ENCODE data around the gene MSH3.

MSH3 gene

DNA sequence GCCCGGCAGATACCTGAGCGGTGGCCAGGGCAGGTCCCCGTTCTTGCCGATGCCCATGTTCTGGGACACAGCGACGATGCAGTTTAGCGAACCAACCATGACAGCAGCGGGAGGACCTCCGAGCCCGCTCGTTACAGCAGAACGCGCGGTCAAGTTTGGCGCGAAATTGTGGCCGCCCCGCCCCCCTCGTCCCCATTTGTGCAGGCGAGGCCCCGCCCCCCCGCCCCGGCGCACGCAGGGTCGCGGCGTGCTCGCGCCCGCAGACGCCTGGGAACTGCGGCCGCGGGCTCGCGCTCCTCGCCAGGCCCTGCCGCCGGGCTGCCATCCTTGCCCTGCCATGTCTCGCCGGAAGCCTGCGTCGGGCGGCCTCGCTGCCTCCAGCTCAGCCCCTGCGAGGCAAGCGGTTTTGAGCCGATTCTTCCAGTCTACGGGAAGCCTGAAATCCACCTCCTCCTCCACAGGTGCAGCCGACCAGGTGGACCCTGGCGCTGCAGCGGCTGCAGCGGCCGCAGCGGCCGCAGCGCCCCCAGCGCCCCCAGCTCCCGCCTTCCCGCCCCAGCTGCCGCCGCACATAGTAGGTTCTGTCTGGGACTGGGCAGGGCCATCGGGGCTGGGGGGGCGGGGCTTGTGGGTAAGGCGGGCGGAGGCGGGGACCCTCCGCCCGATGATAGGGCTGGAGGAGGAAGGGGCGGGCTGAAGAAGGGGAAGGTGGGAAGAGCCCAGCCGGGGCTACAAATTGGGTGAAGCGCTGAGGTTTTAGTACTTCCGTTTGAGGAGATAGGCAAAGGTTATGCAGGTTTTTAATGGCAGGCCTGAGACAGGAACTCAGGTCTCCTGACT lies at the start of gene MSH3, which contains the start of gene DHFR:
Gene MSH3, plus strand, starts transcription at position 262 of the 840 bp plus-strand sequence. Its CDS starts 76 bp downstream, at position 338.
Gene DHFR, minus strand, starts transcription at position 593 of the 840 bp plus-strand sequence. Its CDS starts 494 bp downstream, at position 99.
- DNase-seq: peak; percentile 95

DNA sequence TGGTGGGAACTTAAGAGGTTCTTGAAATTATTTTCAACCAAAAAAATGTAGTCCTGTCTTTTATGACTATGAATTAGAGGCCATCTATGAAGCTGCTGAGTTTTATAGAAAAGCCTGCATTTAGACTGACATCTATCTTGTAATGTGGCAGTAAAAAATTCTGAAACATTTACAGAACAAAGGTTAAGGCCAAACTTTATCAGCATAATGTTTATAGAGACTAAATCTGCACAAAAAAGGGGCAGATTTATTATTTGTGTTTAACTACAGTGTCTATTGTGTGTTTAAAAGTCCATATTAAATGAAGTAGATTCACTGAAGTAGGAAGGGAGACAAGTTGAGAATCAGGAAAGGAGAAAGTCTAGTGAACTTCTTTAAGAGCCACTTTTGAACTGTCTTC lies 47.1 kb upstream of the MSH3 start:
- no peak for DNase-seq

DNA sequence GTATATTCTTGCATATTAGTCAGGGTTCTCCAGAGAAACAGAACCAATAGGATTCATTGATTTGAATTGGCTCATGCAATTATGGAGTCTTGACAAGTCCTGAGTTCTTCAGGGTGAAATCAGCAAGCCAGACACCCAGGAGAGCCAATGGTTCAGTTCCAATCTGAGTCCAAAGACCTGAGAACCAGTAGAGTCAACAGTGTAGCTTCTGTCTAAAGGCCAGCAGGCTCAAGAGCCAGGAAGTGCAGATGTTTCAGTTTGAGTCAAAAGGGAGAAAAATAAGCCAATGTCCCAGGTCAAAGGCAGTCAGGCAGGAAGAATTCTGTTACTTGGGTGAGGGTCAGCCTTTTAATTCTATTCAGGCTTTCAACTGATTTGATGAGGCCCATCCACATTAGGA lies 46.6 kb upstream of the MSH3 start:
- DNase-seq: no peak

DNA sequence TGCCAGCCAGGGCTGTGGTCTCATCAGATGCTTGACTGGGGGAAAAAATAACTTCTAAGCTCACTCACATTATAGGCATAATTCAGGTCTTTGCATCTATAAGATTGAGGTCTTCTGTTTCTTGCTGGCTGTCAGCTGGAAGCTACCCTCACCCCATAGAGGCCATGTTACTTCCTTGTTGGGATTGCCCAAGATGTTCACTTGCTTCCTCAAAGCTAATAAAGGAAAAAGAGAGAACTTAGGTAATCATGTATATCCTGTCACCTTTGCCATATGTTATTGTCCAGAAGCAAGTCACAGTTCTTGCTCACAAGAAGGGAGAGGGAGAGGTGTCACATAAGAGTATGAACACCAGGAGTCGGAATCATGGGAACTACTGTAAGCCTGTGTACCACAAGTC lies 45.7 kb upstream of the MSH3 start:
- DNase-seq: no peak

DNA sequence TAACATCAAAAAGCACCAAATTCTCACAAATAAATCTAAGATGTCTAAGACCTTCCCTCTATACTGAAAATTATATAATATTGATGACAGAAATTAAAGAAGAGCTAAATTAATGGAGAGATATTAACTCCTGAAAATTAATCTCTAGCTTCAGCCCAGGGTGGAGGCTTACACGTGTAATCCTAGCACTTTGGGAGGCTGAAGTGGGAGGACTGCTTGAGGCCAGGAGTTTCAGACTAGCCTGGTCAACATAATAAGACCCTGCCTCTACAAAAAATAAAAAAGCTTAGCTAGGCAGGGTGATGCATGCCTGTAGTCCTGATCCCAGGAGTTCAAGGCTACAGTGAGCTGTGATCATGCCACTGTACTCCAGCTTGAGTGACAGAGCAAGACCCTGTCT lies 44.8 kb upstream of the MSH3 start:
- DNase-seq: no peak

DNA sequence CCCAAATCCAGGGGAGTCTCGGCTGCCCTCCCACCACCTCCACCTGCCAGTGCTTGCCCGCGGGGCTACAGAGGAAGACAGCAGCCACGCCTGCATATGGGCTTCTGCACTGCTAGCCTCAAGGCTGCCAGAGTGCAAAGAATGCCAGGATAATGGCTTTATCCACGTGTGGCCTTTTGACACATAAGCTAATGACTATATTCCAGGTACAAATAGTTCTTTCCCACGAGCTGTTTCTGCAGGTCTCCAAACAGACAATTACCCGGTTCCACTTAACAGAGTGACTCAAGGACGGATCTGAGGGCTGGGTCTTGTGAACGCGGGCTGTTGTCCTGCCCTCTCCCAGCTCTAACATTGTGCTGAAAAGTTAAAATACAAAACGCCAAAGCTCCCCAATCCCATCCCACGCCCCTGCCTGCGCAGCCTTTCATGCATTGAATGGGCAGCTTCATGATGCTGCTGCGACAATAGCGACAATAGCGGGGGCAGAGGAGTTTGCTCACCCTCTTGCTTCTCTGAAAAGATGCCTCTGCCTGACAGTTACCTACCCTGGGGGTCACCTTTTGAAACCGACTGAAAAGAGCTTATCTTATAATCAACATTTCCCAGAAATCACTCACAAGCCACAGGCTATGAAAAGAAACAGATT lies 39.1 kb upstream of the MSH3 start:
- no peak for DNase-seq

DNA sequence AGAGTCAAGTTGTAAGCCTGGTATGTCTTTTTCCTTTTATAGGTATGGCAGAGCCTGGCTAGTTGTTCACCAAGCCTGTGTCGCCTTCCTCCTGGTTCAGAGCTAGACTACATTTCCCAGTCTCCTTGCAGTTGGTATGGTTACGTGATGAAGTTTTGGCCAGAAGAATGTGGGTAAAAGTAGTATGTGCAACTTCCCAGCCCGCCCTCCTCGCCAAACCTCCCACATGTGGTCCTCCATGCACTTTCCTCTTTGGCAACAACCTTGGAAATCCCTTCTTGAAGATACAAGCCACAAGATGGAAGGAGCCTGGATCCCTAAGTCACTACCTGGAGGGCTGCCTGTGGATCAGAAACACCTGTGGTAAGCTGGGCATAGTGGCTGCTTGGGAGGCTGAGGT lies 36.0 kb upstream of the MSH3 start:
- DNase-seq: no peak

DNA sequence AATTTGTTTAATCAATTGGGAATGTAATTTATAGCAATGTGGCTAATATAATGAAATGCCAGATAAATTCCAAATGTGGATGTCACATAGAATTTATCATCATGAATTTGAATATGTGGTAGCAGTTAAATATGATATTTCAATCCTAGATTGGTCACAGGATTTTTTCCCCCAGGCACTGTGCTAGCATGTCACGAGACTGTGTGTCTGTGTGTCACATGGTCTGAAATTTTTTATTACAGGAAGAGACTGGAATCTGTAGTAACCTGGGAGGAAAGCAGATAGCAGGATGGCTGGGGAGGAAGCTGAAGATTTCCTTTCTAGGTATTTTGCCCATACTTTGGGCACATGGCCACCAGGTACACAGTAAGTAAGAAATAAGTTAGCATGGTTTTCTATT lies 35.4 kb upstream of the MSH3 start:
- no peak for DNase-seq

DNA sequence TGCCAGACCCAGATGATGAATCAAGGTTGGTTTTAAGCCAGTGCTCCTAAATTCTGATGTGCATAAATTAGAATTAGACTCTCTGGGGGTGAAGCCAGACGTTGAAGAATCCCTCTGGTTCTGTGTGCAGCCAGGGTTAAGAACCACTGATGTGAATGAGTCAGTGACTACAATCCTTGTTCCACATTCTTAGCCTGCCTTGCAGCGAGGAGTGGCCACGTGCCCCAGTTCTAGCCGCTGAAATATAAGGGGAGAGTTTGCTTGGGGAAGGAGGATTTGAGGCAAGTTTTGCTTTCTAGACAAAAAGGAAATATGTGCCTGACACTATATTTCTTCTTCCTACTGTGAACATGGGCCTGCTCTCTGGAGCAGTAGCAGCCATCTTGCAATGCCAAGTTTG lies 34.2 kb upstream of the MSH3 start:
- no peak for DNase-seq

DNA sequence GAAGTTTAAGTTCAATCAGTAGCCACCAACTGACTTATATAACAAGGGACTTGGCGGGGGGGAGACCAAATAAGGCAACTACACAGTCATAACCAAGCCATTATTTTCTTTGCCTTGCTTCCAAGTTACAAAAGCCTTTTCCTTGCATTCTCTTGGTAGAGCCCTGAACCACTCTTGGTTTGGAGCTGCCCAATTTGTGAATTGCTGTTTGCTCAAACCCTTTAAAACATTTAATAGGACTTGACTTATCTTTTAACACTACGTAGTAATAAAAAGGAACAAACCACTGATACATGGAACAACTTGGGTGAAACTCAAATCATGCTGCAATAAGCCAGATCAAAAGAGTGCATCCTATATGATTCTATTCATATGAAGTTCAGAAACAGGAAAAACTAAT lies 31.7 kb upstream of the MSH3 start:
- DNase-seq: no peak

DNA sequence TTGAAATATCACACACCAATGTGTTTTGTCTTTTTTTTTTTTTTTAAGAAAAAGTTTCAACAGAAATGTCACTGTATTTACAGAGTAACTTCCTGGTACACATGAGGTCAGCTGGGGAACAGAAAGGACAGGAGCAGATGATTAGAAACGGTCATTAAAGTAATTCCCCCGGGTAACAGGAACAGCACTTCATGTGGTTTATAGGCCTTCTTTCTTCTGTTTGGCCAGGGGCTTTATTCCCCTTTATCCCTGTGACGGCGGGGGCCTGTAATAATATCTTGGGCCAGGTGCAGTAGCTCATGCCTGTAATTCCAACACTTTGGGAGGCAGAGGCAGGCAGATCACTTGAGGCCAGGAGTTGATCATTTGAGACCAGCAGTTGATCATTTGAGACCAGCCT lies 30.5 kb upstream of the MSH3 start:
- DNase-seq: no peak

DNA sequence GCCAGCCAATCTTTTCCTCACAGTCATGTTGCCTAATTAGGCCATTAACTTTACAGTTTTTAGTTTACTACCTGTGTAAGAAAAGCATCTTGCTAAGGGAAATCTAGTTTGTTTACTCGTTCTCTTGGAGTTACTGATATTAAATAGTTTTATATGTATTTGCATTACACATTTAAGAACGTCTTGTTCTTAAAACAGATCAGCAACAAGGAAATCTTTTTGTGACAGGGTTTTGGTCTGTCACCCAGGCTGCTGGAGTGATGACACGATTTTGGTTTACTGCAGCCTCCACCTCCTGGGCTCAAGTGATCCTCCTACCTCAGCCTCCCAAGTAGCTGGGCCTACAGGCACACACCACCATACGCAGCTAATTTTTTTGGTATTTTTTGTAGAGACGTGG lies 29.2 kb upstream of the MSH3 start:
- DNase-seq: no peak

DNA sequence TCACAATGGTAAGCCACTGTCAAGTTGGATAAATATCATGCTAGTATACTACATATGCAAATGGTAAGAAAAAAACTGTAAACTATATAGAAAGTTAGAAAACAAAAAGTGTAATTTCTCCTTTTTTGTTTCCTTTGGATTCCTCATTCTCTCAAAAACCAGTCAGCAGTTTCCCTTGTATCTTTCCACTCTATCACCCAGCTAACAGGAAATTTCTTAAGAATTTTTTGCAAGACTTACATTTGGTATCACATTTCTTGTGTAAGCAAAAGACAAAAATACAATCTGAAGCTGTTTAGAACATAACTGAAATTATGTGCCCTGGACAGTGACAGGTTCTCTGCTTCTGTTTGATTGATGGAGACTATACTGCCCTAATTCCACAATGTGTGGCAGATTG lies 25.2 kb upstream of the MSH3 start:
- no peak for DNase-seq

DNA sequence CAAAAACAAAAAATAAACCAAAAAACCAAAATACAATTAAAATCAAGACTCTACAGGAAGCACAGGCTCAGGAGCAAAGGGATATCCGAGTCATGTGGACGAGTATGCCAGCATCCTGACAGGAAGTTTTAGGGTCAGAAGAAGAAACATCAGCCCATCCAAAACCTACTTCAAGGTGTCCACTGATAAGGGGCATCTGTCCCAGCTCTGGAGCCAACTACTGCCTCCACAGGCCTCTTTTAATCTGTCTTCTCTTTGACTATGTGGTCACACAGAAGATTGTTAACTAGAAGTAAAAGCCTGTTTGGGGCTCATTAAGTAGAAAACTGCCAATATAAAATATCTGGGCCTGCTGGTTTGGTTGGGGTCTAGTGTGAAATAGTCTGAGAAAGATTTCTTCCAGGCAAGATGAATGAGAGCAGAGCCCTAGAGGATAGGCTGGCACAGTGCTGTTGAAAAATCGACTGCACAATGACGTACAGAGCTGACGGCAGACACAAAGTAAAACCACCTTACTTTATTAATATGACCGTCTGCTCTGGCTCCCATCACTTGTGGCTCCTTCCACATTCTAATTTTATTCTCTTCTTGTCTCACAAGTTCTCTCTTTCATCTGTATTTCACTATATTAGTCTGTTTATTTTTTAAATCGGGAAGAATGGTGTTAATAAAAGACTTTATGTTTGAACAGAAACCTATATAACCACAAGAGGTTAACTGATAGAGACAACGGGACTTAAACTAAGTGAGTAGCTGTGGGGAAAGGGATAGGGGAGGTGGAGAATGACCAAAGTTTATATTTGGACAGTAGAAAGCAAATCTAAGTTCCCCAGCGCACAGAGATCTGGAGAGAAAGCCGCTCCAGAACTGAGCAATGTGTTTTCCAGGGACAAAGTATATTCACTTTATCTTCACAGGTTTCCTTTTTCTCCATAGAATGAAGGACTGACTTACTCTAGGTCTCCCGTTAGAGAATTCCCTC lies 22.9 kb upstream of the MSH3 start:
- DNase-seq: no peak

DNA sequence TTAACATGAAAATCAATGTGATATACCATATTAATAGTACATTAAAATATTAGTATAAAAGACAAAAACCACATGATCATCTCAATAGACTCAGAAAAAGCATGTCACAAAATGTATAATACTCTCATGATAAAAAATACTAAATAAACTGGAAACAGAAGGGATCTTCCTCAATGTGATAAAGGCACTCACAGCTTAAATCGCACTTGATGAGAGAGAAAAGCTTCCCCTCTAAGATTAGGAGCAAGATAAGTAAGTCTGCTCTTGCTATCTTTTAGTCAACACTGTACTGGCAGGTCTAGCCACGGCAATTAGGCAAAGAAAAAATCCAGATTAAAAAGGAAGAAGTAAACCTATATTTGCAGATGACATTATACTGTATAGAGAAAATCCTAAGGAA lies 21.8 kb upstream of the MSH3 start:
- DNase-seq: no peak

DNA sequence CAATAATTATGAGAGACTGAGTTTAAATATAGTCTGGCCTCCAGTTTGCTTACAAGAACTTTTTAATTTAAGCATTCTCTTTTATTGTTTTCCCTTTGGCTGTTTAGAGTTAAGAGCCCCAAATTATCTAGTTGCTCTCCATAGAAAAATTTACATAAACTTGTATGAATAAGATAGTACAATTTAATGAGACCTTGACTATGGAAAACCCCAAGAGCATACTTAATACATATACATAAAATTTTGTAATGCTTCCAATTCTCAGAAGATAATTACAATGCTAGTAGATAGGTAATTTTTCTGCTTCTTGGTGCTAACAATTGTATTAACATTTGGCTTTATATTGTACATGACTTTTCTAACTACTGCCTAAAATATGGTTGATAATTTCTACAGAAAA lies 20.3 kb upstream of the MSH3 start:
- no peak for DNase-seq

DNA sequence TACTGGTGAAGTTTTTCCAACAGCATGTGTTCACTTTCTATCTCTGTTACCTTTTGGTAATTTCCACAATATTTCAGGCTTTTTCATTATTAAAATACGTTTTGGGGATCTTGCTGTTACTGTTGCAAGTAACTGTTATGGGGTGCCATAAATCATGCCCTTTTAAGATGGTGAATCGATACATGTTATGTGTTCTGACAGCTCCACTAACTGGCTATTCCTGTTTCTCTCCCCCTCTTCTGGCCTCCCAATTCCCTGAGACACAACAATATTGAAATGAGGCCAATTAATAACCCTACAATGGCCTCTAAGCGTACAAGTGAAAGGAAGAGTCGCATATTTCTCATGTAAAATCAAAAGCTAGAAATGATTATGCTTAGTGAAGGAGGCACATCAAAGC lies 13.1 kb upstream of the MSH3 start:
- DNase-seq: no peak

DNA sequence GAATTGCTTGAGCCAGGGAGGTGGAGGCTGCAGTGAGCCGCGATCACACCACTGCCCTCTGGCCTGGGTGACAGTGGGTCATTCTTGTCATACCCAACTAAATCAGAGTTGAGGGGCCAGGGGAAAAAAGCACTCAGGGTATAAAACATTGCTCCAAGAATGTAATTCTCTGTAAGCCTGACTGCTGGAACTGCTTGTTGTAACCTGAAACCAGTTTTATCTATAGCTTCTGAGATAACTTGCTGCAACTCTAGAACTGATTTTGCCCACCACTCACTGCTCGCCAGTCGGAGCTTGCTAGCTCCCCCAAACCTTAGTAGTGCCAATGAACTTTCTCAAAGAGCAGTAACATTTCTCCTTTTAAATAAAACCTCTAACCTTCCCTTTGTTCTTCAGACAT lies 9.6 kb upstream of the MSH3 start:
- no peak for DNase-seq

DNA sequence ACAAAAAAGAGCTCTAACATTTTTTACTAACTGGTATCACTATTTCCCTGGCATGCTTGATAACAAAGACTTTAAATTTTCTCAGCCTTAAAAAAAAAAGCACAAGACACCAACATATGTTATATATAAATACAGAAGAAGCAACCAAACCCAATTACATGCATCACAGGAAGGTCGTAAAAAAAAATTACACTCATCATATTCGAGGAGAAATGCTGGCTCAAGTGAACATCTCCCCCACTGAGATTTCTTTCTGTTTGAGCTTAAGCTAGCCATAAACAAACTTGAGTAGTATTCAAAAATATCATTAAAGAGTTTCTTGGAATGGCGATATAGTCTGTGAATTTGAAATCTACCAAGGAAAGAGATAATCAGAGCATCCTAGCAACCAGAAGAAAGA lies 7.5 kb upstream of the MSH3 start:
- DNase-seq: no peak

DNA sequence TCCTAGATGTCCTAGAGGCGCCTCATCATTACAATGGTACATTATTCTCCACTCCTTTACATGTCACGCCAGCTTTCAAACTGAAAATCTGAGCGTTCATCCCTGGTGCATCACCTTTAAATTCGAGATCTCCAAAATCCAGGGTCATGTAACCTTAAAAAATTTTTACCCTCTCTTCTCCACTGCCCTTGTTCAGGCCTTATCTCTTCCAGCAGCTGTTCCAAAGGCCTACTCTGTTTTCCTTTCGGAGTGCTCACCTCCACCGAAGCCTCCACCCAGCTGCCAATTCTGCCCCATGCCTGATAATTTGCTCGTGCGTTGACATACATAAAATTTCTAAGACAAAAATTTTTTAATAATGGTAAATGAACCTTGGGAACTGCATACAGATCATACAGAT lies 950 bp upstream of the MSH3 start:
- no peak for DNase-seq

DNA sequence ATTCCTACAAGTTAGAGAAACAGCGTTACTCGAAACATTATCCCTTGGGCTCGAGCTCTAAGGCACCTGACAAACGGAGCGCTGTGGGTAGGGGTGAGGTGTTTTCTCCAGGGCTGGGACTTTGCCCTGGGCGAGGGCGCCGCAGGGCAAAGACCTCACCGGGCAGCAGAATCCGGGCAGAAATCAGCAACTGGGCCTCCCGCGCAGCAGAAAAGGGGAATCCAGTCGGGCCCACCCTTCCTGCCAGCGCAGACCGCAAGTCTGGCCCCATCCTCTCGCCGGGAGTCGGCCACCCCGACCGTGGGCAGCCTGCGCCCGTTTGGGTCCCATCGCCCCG lies 430 bp upstream of the MSH3 start:
- no peak for DNase-seq

DNA sequence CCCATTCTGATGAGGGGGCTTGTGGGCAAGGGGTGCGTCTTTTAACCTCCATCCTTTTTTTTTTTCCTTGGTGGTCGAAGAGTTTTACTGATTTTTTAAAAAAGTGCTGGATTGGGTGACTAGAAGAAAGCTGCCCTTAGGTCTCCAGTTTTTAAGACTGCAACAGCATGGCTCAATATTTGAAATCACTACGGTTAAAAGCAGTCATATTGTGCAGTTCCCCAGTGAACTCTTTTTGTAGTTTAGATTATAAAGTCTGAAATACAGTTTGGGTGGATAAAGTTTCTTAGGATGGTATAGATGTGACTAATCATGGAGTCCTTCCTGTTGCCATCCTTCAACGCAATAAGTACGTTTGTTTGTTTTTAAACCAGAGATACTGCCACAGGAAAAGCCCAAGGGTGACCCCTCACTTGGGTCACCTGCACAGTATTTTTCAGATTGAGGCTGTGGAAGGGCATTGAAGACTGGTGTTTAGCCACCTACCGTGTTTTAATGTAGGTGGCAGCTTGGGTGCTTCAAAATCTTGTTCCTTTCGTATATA lies 851 bp downstream of the MSH3 start:
- DNase-seq: no peak

DNA sequence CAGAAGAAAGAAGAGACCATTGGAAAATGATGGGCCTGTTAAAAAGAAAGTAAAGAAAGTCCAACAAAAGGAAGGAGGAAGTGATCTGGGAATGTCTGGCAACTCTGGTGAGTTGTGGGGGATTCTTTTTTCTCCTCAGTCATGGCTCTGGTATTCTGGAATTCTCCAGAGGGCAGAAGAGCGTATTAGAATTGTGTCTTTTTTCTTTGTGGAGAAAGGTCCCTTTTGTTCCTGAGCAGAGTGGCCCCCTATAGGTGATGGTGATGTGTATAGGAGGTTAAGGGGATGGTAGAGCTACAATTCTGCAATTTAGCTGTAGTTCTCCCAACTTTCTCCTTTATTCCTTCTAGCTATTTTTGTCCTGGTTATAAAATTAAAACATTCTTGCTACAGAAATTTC lies 2.0 kb downstream of the MSH3 start:
- DNase-seq: no peak

Measured in activated effector memory CD4-positive, alpha-beta T cell treated with anti-CD3 and anti-CD28 coated beads, Interleukin-2, amount 50 U/mL, for 16 hours (primary cell).